A673 (cell line): ENCODE results near the gene DNAH8.

Experiments used
- CTCF ChIP-seq: fragments of 300-800, 200-600 bp; sonication (generic); conservative IDR thresholded peaks from 2 replicates; pipeline ENCODE4 v1.5.1; 2017; ENCODE audit warnings: low read depth, mild to moderate bottlenecking, antibody characterized with exemption, low read length, moderate library complexity, mixed read lengths
- EZH2 ChIP-seq: fragments of 200-600 bp; sonication (generic); IDR thresholded peaks from 2 replicates; pipeline ENCODE4 v1.6.1; 2017; ENCODE audit warnings: borderline replicate concordance, low read depth, mild to moderate bottlenecking, mixed read lengths, antibody characterized with exemption, low read length; ENCODE audit not compliant: poor library complexity, severe bottlenecking

DNA sequence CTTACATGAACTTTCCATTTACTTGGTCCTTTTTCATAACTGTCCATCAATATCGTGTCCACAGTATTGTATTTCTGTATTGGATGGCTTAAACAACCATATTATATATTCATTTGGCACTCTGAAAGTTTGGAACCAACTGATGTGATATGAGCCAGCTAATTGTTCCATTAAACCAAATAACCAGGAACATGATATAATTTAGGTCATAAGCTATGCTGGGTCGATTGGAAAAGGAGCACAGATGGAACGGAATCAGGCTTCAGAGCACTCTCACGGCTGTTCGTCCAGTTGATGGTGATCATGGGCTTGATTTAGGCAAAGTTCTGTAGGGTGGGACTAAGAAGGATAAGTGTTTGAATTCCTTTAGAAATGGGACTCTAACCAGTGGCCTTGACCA lies 142.7 kb downstream of the DNAH8 start:
- TF ChIP-seq CTCF (no peak), EZH2 (no peak)
